K562 (cell line): Measurements from ENCODE around the gene OMA1. TPM values are rescaled to one million over a fixed set of nuclear protein-coding genes. Genes with fewer than 3 reads are reported as not detected.
"Not testable (repeated sequence)": the region's sequence is repeated elsewhere in the genome, so short reads cannot be mapped to it uniquely, and the experiment has no call there.

Source experiments
- ATAC-seq: fragments of 200-7000 bp; cut with Tn5 transposase; 3 replicates; pipeline ENCODE4 v1.9.1; 2020; ENCODE audit warnings: moderate library complexity
- BruUV-seq: library from RNA; stranded (reverse); fragments of 400-500 nt; replicated peaks from 2 replicates; lab custom pipeline; 2021; lab: Mats Ljungman, UMichigan
- CTCF ChIA-PET: fragments of 300-600 bp; formaldehyde crosslinking; extraction: SDS; loops from one replicate; lab custom pipeline; 2021; ENCODE audit warnings: low intra/inter-chr PET ratio; lab: Yijun Ruan, JAX
- POLR2A ChIA-PET: fragments of 300-600, 350-650 bp; sonication (Branson Sonifier 250); formaldehyde crosslinking; extraction: SDS; loops from one replicate; lab custom pipeline; 2021; ENCODE audit warnings: antibody characterized with exemption, inconsistent platforms; lab: Yijun Ruan, JAX
- DNase-seq, 4 experiments: peaks; one replicate each; pipeline versions ENCODE4 v3.0.0 to v3.0.0-alpha.2; 2011 to 2018; ENCODE audit warnings: low spot score in 3 of 4, mixed read lengths in 3 of 4; ENCODE audit errors: extremely low read depth in 1 of 4
- FAIRE-seq: peaks from 2 replicates; lab custom pipeline; 2011; peaks lifted over from hg19 to GRCh38; lab: Jason Lieb, UNC
- H2AFZ ChIP-seq: 2 replicates; pipeline ENCODE4 v1.6.0; 2011; ENCODE audit warnings: low read depth, low read length, control low read depth, inconsistent platforms
- H3K27ac ChIP-seq: fragments of 200-600 bp; 3 replicates; pipeline ENCODE4 v1.8.0; 2011; ENCODE audit warnings: low read depth, mild to moderate bottlenecking, control low read depth, inconsistent platforms, low read length, moderate library complexity, mixed read lengths; ENCODE audit errors: extremely low read depth
- H3K27me3 ChIP-seq, 2 experiments: fragments of 300-600 bp in 1 of 2; 2 replicates in 1 of 2; 3 replicates in 1 of 2; pipeline versions ENCODE4 v1.6.0 to v1.8.0; 2011; ENCODE audit warnings: inconsistent platforms in 2 of 2, low read length in 2 of 2, mild to moderate bottlenecking in 1 of 2, mixed read lengths in 1 of 2, moderate library complexity in 1 of 2; ENCODE audit not compliant: control insufficient read depth in 2 of 2, insufficient read depth in 2 of 2
- H3K36me3 ChIP-seq: fragments of 300-600 bp; 3 replicates; pipeline ENCODE4 v1.8.0; 2011; ENCODE audit warnings: mild to moderate bottlenecking, low read length, inconsistent platforms; ENCODE audit not compliant: control insufficient read depth, insufficient read depth
- H3K4me1 ChIP-seq, 2 experiments: fragments of 200-600 bp in 1 of 2; replicated peaks in 1 of 2; 2 replicates in 1 of 2; 3 replicates in 1 of 2; pipeline versions ENCODE4 v1.5.1 to v1.8.0; 2011; ENCODE audit warnings: inconsistent platforms in 2 of 2, low read length in 2 of 2, mild to moderate bottlenecking in 1 of 2, mixed read lengths in 1 of 2, moderate library complexity in 1 of 2; ENCODE audit not compliant: control insufficient read depth in 2 of 2, insufficient read depth in 2 of 2
- H3K4me2 ChIP-seq: 2 replicates; pipeline ENCODE4 v1.6.1; 2011; ENCODE audit warnings: low read length, control low read depth, inconsistent platforms, mixed read lengths; ENCODE audit not compliant: insufficient read depth
- H3K4me3 ChIP-seq: fragments of 200-600 bp; sonication (generic), shearing (Covaris generic); 2 replicates; pipeline ENCODE4 v1.5.1; 2016; ENCODE audit warnings: control low read depth, inconsistent platforms
- H3K79me2 ChIP-seq: fragments of 200-600 bp; 3 replicates; pipeline ENCODE4 v1.8.0; 2011; ENCODE audit warnings: low read length, inconsistent platforms; ENCODE audit not compliant: control insufficient read depth, insufficient read depth
- H3K9ac ChIP-seq, 2 experiments: 2 replicates each; pipeline versions ENCODE4 v1.6.0 to v1.6.1; 2011; ENCODE audit warnings: low read depth in 2 of 2, low read length in 2 of 2, control low read depth in 1 of 2, inconsistent platforms in 1 of 2, mild to moderate bottlenecking in 1 of 2, mixed read lengths in 1 of 2; ENCODE audit not compliant: insufficient read depth in 1 of 2
- H3K9me1 ChIP-seq: one replicate; pipeline ENCODE4 v1.6.0; 2011; ENCODE audit warnings: inconsistent platforms, mild to moderate bottlenecking, low read length, moderate library complexity; ENCODE audit not compliant: control insufficient read depth, insufficient read depth
- H3K9me3 ChIP-seq: replicated peaks from 2 replicates; pipeline ENCODE4 v1.5.1; 2011; ENCODE audit warnings: low read depth, low read length, inconsistent platforms; ENCODE audit not compliant: control insufficient read depth, insufficient read depth
- H4K20me1 ChIP-seq: replicated peaks from 2 replicates; pipeline ENCODE4 v1.6.1; 2011; ENCODE audit warnings: low read length, inconsistent platforms, mixed read lengths; ENCODE audit not compliant: control insufficient read depth, insufficient read depth
- BRCA1 ChIP-seq, 2 experiments: fragments of 450-650 bp in 1 of 2; sonication (generic) in 1 of 2; formaldehyde crosslinking in 1 of 2; IDR thresholded peaks; 2 replicates each; pipeline versions ENCODE4 v1.5.0 to v1.6.1; 2017 to 2020; ENCODE audit warnings: mild to moderate bottlenecking in 1 of 2, missing genetic modification reagents in 1 of 2
- BRD4 ChIP-seq: fragments of 200-600 bp; sonication (generic); IDR thresholded peaks from 2 replicates; pipeline ENCODE4 v1.6.1; 2017; ENCODE audit warnings: inconsistent platforms
- CHD1 ChIP-seq: fragments of 200-600 bp; sonication (generic); IDR thresholded peaks from one replicate; pipeline ENCODE4 v1.6.1; 2012; ENCODE audit warnings: mild to moderate bottlenecking, moderate library complexity, low read length, inconsistent platforms
- HDAC6 ChIP-seq: IDR thresholded peaks from 2 replicates; pipeline ENCODE4 v1.6.1; 2012; ENCODE audit warnings: low read depth, mild to moderate bottlenecking, control low read depth, inconsistent platforms, low read length, moderate library complexity
- LCOR ChIP-seq: sonication (generic); formaldehyde crosslinking; IDR thresholded peaks from 2 replicates; pipeline ENCODE4 v1.8.0; 2022; ENCODE audit warnings: mild to moderate bottlenecking, missing genetic modification reagents
- PHTF2 ChIP-seq: fragments of 250-450 bp; sonication (Bioruptor Pico); IDR thresholded peaks from 2 replicates; pipeline ENCODE4 v1.5.0; 2021; ENCODE audit warnings: mild to moderate bottlenecking
- SRSF1 ChIP-seq: fragments of 200-400 bp; formaldehyde crosslinking; IDR thresholded peaks from 2 replicates; pipeline ENCODE4 v1.6.1; 2017; ENCODE audit warnings: mild to moderate bottlenecking, low read depth, low read length, moderate library complexity
- STAT5B ChIP-seq: fragments of 250-450 bp; sonication (Bioruptor Pico); IDR thresholded peaks from 2 replicates; pipeline ENCODE4 v1.8.0; 2021; ENCODE audit warnings: mild to moderate bottlenecking, inconsistent platforms
- ZBTB17 ChIP-seq: fragments of 450-650 bp; formaldehyde crosslinking; IDR thresholded peaks from 2 replicates; pipeline ENCODE4 v1.4.0; 2020; ENCODE audit warnings: mild to moderate bottlenecking
- WGBS: fragments of 100-300 bp; shearing (Covaris generic); methylation state at CpG from one replicate; pipeline ENCODE4 v1.1.6; 2016; ENCODE audit warnings: low coverage, mixed read lengths; ENCODE audit not compliant: insufficient coverage; ENCODE audit errors: missing lambda C conversion rate; 5-methylcytosine and 5-hydroxymethylcytosine counted together
- in situ Hi-C: fragments of 300-500 bp; cut with MboI; formaldehyde crosslinking; loops from 4 replicates; pipeline ENCODE4 v1.15.0; 2018; ENCODE audit warnings: inconsistent platforms, mixed read lengths
- intact Hi-C: fragments of 100-400 bp; cut with micrococcal nuclease; formaldehyde crosslinking; loops from 2 replicates; pipeline ENCODE4 v1.14.2; 2022
- polyA plus RNA-seq, 8 experiments: library from polyadenylated mRNA; depleted of rRNA in 4 of 8; stranded (reverse) in 5 of 8; unstranded in 3 of 8; fragments of >200 nt; fragmentation: Nextera tagmentation in 2 of 8; fragmentation: Illumina TruSeq in 1 of 8; extraction: Ambion mirVana in 2 of 8; extraction: Trizol in 1 of 8; gene quantifications; 2 replicates each; pipeline versions ENCODE4 v1.2.1 to v1.2.3, GENCODE V29; 2011 to 2014; ENCODE audit warnings: inconsistent platforms in 1 of 8, missing spikeins in 1 of 8
- total RNA-seq, 7 experiments: library from RNA; depleted of rRNA in 6 of 7; stranded (reverse); fragments of >200 nt in 6 of 7; fragmentation: Illumina TruSeq in 2 of 7; extraction: Trizol in 2 of 7; gene quantifications; 2 replicates each; pipeline versions ENCODE4 v1.2.1 to v1.2.3, GENCODE V29; 2011 to 2021; ENCODE audit warnings: low replicate concordance in 1 of 7

OMA1 gene
- total and polyA plus RNA-seq, 9 of the 15 experiments (the other 6 are each of a cell fraction or from before 2014, with no cell fraction given): 16.6 to 51.5 (median 33.5) TPM

DNA sequence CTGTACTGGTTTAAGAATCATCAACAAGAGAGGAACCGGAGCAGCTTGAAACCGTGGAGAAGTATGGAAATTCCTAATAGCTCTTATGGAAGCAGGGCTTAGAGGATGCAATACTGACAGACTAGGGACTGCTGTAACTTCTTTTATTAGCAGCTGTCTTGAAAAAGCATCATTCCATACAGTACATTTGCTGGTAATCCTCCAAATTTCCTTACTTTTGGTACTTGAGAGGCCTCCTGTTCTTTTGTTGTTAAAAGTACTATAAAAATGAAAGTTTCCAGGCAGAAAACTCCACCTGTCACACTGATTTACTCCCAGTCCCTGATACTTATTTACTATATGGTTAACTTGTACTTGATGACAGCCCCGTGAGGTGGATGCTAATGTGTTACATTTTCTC is 7.7 kb downstream of the OMA1 start:
- no peak for ATAC-seq
- WGBS: 83% methylated on average over 3 of the region's 3 CpGs
- FAIRE-seq: no peak

DNA sequence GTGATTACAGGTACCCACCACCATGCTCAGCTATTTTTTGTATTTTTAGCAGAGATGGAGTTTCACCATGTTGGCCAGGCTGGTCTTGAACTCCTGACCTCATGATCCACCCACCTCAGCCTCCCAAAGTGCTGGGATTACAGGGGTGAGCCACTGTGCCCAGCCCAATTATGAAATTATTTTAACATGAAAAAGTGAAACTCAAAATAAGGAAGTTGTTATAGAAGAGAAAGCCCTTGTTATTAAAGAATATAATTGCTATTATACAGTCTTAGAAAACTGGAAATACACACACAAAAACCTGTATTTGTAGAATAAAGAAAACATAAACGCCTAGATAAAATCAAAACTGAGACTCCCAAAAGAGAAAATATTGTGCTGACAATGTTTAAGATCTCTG is 14.7 kb downstream of the OMA1 start:
- H3K4me2 ChIP-seq, H3K79me2 ChIP-seq, H3K27me3 ChIP-seq, H3K36me3 ChIP-seq, intact Hi-C loops, H3K9me3 ChIP-seq, H3K27ac ChIP-seq, DNase-seq, H2AFZ ChIP-seq, H3K4me3 ChIP-seq, H3K4me1 ChIP-seq, H3K9me1 ChIP-seq, ATAC-seq, FAIRE-seq, BruUV-seq, POLR2A ChIA-PET, H4K20me1 ChIP-seq, in situ Hi-C loops, CTCF ChIA-PET, H3K9ac ChIP-seq: not testable (repeated sequence)
- WGBS: 48% methylated on average over 1 of the region's 1 CpG

More for the DNA sequence above, 7.7 kb downstream of the OMA1 start:
- no peak overlapping the region for H3K9ac ChIP-seq
- CTCF ChIA-PET: no interaction called here
- no peaks in the 10 kb centered on the region for H3K79me2 ChIP-seq
- no TSS peak for BruUV-seq
- TF ChIP-seq HDAC6 (no peak), BRCA1 (IDR thresholded peaks at IDR 0.05) (no peak), BRCA1 (CRISPR knock-in tag; IDR thresholded peaks at IDR 0.05) (no peak), CHD1 (no peak), ZBTB17 (CRISPR knock-in tag) (no peak), LCOR (CRISPR knock-in tag) (no peak), SRSF1 (no peak), STAT5B (no peak), PHTF2 (CRISPR knock-in tag) (no peak), BRD4 (no peak)
- no peak overlapping the region for H3K27ac ChIP-seq
- no peak overlapping the region for H3K4me2 ChIP-seq
- H4K20me1 ChIP-seq: no peaks in the 10 kb centered on the region
- no peaks in the 10 kb centered on the region for H3K9me3 ChIP-seq
- H3K9me1 ChIP-seq: no peaks in the 10 kb centered on the region
- DNase-seq: no peak
- H2AFZ ChIP-seq: no peak overlapping the region
- H3K27me3 ChIP-seq: no peaks in the 10 kb centered on the region
- H3K4me1 ChIP-seq: peaks cover 0 to 5% of the 10 kb centered on the region in 2 experiments; a peak in 1 of 5 replicates
- POLR2A ChIA-PET: no interaction called here
- intact Hi-C loops: no loop called here
- no peak overlapping the region for H3K4me3 ChIP-seq
- H3K36me3 ChIP-seq: no peaks in the 10 kb centered on the region
- in situ Hi-C loops: no loop called here
